Mucosa of descending colon (tissue), 3 donors: ENCODE data around the gene FMNL1. TPM values are rescaled to one million over a fixed set of nuclear protein-coding genes. Genes with fewer than 3 reads are reported as not detected.

Source experiments
- ATAC-seq: fragments of 200-7000 bp; cut with Tn5 transposase; one replicate; pipeline ENCODE4 v1.9.1; 2020; ENCODE audit warnings: mild to moderate bottlenecking, moderate library complexity
- DNase-seq, 3 donors: peaks; one replicate each; pipeline ENCODE4 v3.0.0-alpha.2; 2020
- H3K36me3 ChIP-seq: fragments of 200-600 bp; one replicate; pipeline ENCODE4 v1.8.0; 2021; ENCODE audit warnings: low read depth, mild to moderate bottlenecking
- H3K4me1 ChIP-seq: fragments of 200-600 bp; one replicate; pipeline ENCODE4 v1.8.0; 2021; ENCODE audit warnings: low read depth, mild to moderate bottlenecking
- H3K4me3 ChIP-seq: fragments of 200-600 bp; one replicate; pipeline ENCODE4 v1.8.0; 2021; ENCODE audit warnings: mild to moderate bottlenecking
- H3K9me3 ChIP-seq: fragments of 200-600 bp; one replicate; pipeline ENCODE4 v1.8.0; 2021; ENCODE audit warnings: mild to moderate bottlenecking
- intact Hi-C, 2 donors: fragments of 100-400 bp; cut with DNase I in 1 of 2; cut with micrococcal nuclease in 1 of 2; formaldehyde crosslinking; loops; one replicate each; pipeline versions ENCODE4 v1.11.0 to v1.11.1; 2022; cut with DNase I, micrococcal nuclease
- total RNA-seq, 3 donors: library from RNA; stranded (reverse); fragmentation: NEBNext Ultra II Directional in 2 of 3; extraction: Animal tissue kit (Norgen Biotek cat#: 25700) in 2 of 3; gene quantifications; one replicate each; pipeline versions ENCODE4 v1.2.1 to v1.2.4, GENCODE V29; 2021 to 2023
- TF ChIP-seq, protein P1 (sequence below): fragments of 200-600 bp; IDR thresholded peaks from one replicate; pipeline ENCODE4 v1.8.0; 2022; ENCODE audit warnings: antibody characterized with exemption, mild to moderate bottlenecking
- donor health status: DM: no; HTN: no; CAD: no; lungs with moderate emphysema.
- donor health status: DM: no; HTN: no; CAD: no.
- donor health status: DM: no; HTN: yes; CAD: no.

The FMNL1 gene
- total RNA-seq, 3 donors from 2014 or later, result 7.4 to 18.1 (median 17.3) TPM

GRCh38 chr17:45240905-45241327 lies 19.2 kb downstream of the FMNL1 start:
- TF ChIP-seq, protein P1, sequence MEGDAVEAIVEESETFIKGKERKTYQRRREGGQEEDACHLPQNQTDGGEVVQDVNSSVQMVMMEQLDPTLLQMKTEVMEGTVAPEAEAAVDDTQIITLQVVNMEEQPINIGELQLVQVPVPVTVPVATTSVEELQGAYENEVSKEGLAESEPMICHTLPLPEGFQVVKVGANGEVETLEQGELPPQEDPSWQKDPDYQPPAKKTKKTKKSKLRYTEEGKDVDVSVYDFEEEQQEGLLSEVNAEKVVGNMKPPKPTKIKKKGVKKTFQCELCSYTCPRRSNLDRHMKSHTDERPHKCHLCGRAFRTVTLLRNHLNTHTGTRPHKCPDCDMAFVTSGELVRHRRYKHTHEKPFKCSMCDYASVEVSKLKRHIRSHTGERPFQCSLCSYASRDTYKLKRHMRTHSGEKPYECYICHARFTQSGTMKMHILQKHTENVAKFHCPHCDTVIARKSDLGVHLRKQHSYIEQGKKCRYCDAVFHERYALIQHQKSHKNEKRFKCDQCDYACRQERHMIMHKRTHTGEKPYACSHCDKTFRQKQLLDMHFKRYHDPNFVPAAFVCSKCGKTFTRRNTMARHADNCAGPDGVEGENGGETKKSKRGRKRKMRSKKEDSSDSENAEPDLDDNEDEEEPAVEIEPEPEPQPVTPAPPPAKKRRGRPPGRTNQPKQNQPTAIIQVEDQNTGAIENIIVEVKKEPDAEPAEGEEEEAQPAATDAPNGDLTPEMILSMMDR, result no peak
- DNase-seq (no peak), ATAC-seq (no peak)
- Histone ChIP-seq H3K36me3 (no peaks in the 10 kb centered on the region), H3K9me3 (no peaks in the 10 kb centered on the region), H3K4me1 (peaks cover 9% of the 10 kb centered on the region), H3K4me3 (no peak overlapping the region)
- intact Hi-C loops, result no loop called here

- DNase-seq, result peak in 2 of 3 donors; percentile 57 to 67
- Histone ChIP-seq H3K4me3 (no peak overlapping the region), H3K9me3 (no peaks in the 10 kb centered on the region), H3K4me1 (peaks cover 12% of the 10 kb centered on the region), H3K36me3 (no peaks in the 10 kb centered on the region)
- TF ChIP-seq, protein P1, result no peak
- intact Hi-C loops, result no loop called here
- ATAC-seq, result peak; percentile 17
Observed at GRCh38 chr17:45241328-45242028, 19.8 kb downstream of the FMNL1 start.

- H3K36me3 ChIP-seq, result no peaks in the 10 kb centered on the region
- H3K4me3 ChIP-seq, result no peak overlapping the region
- TF ChIP-seq, protein P1, result no peak
- intact Hi-C loops, result no loop called here
- ATAC-seq (no peak), DNase-seq (no peak)
- no peaks in the 10 kb centered on the region for H3K9me3 ChIP-seq
- peaks cover 17% of the 10 kb centered on the region for H3K4me1 ChIP-seq
Observed at GRCh38 chr17:45242029-45242414, 20.3 kb downstream of the FMNL1 start.

DNA sequence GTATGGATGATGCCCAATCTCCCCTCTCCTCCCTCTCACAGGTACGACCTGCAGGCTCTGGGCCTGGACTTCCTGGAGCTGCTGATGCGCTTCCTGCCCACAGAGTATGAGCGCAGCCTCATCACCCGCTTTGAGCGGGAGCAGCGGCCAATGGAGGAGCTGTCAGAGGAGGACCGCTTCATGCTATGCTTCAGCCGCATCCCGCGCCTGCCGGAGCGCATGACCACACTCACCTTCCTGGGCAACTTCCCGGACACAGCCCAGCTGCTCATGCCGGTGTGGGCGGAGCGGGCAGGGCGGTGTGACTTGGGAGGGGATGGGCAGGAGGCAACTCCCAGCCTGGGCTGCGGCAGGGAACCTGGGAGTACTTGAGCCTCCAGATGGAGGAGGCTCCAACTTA lies 22.1 kb downstream of the FMNL1 start:
- intact Hi-C loops, result no loop called here
- peak; percentile 52 for ATAC-seq
- H3K9me3 ChIP-seq, result no peaks in the 10 kb centered on the region
- TF ChIP-seq, protein P1, result no peak
- H3K4me3 ChIP-seq, result no peak overlapping the region
- peak; percentile 82 to 89 (median 87) for DNase-seq
- no peaks in the 10 kb centered on the region for H3K36me3 ChIP-seq
- H3K4me1 ChIP-seq, result peaks cover 29% of the 10 kb centered on the region

DNA sequence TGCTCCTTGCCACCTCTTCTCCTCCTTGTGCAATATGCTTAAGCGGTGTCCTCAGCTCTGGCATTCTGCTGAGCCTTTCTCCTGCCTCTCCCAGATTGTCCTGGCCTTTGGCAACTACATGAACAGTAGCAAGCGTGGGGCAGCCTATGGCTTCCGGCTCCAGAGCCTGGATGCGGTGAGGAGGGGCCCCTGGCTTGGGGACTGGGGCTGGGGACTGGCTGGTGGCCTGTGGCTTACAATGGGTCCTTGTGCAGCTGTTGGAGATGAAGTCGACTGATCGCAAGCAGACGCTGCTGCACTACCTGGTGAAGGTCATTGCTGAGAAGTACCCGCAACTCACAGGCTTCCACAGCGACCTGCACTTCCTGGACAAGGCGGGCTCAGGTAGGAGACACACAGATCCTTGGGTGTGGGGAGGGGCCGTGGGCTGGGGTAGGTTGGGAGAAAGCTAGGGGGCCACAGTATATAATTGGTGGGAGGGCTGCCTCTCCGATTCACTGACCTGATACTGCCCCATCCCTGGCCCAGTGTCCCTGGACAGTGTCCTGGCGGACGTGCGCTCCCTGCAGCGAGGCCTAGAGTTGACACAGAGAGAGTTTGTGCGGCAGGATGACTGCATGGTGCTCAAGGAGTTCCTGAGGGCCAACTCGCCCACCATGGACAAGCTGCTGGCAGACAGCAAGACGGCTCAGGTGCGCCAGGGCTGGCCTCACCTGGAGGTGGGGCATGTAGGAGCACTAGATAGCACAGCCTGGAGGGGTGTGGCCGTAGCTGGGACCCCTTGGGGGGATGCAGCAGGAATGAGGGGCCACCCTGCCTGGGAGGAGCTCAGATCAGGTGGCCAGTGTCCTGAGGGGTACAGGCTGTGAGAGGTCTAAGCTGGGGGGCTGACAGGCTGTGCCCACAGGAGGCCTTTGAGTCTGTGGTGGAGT lies 23.3 kb downstream of the FMNL1 start:
- DNase-seq (no peak), ATAC-seq (no peak)
- no peak overlapping the region for H3K4me3 ChIP-seq
- TF ChIP-seq, protein P1, result no peak
- intact Hi-C loops, result no loop called here
- H3K9me3 ChIP-seq, result no peaks in the 10 kb centered on the region
- peaks cover 30% of the 10 kb centered on the region for H3K4me1 ChIP-seq
- no peaks in the 10 kb centered on the region for H3K36me3 ChIP-seq
